Measurements from ENCODE around the gene MAN1A1.
"Not testable (repeated sequence)": the region's sequence is repeated elsewhere in the genome, so short reads cannot be mapped to it uniquely, and the experiment has no call there.

The MAN1A1 gene

GRCh38 chr6:119187596-119187995, 162.0 kb downstream of the MAN1A1 start:
- no peak for DNase-seq

GRCh38 chr6:119186490-119186889, 163.1 kb downstream of the MAN1A1 start:
- DNase-seq = no peak

- no peak for DNase-seq
These were observed 165.4 kb downstream of the MAN1A1 start for GRCh38 chr6:119184008-119184648.

- no peak for DNase-seq
These were observed 166.1 kb downstream of the MAN1A1 start for GRCh38 chr6:119183457-119183856.

DNA sequence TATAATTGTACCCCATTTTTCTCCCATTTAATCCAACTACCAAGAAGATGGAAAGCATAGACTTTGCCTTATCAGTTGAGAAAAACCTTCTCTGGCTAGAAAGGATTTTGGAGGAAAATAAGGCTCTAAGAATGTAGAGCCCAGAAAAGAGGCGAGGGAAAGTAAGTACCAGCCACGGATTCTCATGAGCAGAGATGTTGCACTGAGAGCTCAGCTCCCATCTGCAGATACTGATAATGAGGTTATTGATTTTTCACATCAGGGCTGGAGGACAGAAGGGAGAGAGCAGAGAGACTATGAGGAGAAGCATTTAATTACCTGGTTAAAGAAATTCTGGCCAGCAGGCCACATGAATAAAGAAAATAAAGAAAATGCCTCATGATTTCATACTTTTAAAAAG, 166.7 kb downstream of the MAN1A1 start:
- peak; percentile 99 for DNase-seq

DNA sequence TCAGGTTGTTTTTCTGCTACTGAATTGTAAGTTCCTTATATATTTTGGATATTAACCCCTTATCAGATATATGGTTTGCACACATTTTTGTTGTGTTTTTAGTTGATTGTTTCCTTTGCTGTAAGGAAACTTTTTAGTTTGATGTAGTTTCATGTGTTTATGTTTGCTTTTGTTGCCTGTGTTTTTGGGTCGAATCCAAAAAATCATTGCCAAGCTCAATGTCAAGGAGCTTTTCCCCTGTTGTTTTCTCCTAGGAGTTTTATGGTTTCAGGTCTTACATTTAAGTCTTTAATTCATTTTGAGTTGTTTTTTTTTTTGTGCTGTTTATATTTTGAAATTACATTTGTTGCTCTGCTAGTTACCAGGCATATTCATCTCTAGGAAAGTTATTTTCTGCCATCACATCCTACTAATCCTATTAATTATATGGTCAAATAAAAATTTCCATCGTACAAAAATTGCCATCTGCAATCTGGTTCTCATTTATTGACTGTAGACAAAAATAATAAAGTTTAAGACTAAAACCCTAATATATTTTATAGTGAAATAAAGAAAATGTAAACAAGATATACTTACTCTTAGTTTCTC, 167.3 kb downstream of the MAN1A1 start:
- DNase-seq = no peak

DNA sequence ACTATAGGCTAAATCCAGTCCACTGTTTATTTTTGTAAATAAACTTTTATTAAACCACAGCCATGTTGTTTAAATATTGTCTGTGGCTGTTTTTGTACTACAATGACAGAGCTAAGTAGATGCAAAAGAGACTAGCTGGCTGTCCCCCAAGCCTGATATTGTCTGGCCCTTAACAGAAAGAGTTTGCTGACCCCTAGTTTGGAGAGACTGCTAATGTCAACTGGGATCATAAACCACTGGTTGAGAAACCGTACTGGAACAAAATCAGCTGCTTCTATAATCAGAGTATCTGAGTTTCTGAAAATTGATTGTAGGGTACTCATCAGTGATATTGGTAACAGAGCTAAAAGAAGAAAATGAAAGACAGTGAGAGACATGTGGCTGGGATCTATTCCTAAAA, 168.5 kb downstream of the MAN1A1 start:
- DNase-seq = no peak

DNA sequence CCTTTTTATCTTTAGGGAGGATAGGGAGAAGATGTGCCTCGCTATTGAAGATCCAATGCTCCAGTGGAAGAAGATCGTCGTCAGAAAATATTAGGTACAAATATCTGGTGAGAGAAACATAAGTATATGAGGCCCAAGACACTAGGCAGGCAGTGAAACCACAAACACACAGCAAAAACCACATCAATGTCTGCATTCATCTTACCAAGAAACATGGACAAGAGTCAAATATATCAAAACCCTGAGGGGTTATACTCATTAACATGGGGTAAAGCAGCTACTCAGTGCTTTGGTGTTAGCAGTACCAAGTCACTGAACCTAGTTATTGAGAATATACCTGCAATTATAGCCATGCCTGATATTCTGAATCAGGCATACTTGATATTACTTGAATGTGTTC, 169.7 kb downstream of the MAN1A1 start:
- DNase-seq = no peak

DNA sequence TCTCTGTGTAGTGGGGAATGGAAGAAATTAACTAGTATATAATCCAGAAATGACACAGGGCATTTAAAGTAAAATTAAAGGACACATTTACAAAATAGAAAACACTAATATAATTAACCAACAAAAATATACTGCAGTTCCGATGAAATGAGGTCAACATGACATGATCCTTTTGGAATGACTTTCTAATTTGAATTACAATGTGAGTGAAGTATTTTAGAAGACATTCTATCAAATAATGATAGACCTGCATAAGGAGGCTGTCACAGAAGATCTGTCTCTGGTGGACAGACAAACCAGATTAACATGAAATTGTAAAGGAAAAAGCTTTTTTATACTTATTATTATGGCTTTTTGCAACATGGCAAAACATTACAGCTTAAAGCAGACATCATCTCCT, 170.5 kb downstream of the MAN1A1 start:
- no peak for DNase-seq

DNA sequence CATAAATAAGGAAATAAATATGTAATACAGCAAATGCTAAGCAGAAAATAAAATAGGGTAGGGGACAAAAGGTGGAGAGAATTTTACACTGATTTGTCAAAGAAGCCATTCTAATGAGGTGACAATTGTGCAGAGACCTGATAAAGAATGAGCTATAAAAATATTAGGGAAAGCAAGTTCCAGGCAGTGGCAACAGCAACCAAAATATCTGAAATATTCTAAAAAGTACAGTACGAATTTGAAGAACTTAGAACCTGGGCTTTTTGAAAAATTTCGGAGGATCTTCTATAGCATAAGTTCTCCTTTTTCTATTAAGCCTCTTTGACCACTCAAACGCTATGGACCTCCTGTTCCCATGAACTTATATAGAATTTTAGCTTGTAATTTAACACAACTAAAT, 173.1 kb downstream of the MAN1A1 start:
- DNase-seq = no peak

DNA sequence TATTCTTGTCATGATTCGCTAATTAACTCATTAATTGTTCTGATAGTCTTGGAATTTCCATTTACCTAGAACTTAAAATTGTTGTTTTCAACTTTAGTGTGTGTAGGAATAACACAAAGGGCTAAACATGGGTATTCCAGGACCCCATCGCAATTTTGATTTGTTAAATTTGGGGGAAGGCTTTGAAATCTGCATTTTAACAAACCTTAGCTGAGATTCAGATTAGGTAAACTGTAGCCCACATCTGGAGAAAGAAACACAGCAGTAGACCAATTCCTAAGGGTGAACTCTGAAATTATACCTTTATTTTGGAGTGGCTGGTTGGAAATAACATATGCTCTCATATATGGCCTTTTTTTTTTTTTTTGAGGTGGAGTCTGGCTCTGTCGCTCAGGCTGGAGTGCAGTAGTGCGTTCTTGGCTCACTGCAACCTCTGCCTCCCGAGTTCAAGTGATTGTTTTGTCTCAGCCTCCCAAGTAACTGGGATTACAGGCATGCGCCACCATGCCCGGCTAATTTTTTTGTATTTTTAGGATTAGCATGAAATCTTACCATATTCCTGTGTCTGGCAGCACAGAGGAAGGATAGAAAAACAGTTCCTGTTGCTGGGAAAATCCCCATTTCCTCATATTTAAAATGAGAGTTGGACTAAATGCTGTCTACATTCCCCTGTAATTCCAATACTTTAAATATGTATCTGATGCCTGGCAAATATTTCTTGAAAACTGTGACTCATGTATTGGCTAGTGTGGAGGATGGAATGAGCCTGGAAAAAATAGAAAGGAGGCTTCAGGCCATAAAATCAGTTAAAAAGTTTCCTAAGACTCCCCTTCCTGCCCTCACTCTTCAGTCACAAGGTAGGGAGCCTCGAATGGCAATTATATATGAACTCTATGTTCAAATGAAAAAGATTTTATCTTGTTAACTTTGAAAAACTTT, 174.4 kb downstream of the MAN1A1 start:
- no peak for DNase-seq

DNA sequence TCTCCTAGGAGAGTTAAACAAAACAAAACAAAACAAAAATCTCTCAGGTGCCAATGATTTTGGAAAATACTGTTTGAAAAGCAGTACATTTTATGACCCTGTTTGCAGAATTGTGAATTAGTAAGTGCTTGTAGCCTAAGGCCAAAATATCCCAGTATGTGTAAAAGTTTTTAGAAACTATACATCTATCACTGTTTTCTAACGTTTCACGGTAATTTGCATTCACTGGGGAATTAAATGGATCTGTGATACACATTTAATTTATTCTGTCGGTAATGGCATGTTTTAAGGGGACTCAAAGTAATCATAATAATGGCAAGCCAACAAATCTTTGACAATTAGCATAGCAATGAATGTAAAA, 175.5 kb downstream of the MAN1A1 start:
- DNase-seq = no peak

GRCh38 chr6:119173249-119174084, 176.1 kb downstream of the MAN1A1 start:
- DNase-seq = no peak

DNA sequence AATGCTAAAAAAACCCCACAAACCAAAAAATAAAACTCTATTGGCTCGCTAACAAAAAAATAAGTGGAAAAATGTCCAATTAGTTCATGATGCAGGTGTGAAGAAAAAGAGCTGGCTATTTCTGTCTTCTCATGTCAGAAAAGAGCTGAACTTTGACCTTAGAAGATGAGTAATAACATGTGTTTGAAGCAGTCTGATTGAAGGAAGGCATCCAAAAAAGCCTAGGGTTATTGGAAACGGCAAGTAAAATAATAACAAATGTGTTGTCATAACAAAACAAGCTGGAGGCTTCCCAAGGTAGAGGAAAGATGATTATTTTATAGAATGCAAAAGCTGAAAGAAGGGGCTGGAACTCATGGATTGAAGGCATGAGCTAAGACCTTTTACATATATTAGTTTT, 176.7 kb downstream of the MAN1A1 start:
- no peak for DNase-seq

DNA sequence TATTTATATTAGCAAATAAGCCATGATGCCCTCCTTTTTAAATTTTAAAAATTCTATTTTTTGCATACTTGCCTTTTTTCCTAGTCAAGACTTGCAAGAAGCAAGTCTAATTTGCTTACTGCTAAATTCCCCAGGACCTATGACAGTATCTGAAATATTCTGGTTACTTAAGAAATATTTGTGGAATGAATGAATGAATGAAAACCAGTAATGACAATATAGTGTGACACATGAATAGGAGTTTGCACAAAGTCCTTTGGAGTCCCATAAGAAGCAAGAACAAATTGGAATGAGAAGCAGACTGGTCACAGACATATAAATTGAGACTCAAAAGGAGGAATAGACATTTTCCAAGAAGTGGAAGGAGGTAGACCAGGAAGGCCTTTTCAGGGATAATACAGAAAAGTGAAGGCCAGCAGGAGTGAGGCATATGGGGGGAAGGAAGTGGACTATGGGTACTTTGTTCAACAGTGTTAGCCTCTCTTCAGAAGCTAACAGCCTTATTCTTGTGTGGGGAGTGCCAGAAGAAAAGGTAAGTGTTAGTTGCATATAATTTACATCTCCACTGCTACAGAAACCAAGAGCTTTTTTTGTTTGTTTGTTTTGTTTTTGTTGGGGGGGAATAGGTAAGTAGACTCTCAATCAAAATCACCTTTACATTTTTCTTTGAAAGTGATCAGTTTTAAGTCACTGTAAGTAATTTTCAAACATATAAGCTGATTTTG, 177.5 kb downstream of the MAN1A1 start:
- DNase-seq = no peak

GRCh38 chr6:119171088-119171841, 178.3 kb downstream of the MAN1A1 start:
- DNase-seq = no peak

GRCh38 chr6:119170447-119171087, 179.0 kb downstream of the MAN1A1 start:
- no peak for DNase-seq

- DNase-seq = no peak
These were observed 179.5 kb downstream of the MAN1A1 start for GRCh38 chr6:119170103-119170446.

GRCh38 chr6:119169355-119169754, 180.2 kb downstream of the MAN1A1 start:
- DNase-seq = not testable (repeated sequence)

DNA sequence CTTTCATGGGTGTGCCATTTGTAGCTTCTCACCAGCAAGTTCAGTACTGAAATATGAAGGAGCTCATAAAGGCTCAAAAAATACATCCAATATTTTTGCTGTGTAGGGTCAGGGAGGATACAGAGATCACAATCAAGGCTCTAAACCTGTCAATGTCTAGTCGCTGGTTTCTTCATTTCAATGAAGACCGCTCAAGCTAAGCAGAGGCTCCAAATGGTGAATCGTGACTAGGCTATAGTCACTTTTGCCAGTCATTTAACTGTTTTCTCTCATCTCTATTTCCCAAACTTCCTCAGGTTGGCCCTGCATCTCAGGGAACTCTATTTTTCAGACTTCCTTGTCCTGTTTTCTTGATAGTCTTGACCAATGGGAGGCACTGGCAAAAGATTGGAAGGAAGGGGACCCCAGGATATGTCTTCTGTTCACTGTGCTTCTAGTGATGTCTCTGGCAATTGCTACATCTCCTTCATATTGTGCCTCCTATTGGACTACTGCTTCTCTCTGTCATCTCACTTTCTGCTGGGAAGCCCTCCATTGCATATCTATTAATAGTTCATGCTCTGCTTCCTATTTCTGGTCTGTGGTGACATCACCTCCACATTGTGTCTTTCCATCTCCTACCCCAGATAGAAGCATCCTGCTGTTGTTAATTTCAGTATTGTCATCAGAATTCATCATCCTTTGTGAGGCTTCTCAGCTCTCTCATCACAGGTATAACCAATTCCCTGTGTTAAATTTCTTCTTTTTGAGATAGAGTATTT, 183.4 kb downstream of the MAN1A1 start:
- DNase-seq = no peak

Measured in DMS 273 treated with DMSO at 0.1 percent for 48 hours (cell line).